Natural killer cell (primary cell): ENCODE data around the gene MPL. TPM values are rescaled to one million over a fixed set of nuclear protein-coding genes. Genes with fewer than 3 reads are reported as not detected.

Experiments
- ATAC-seq, 3 donors: fragments of 150-1000 bp in 2 of 3; fragments of 200-7000 bp in 1 of 3; cut with Tn5 transposase; 1 replicate in 1 of 3; 2 replicates in 2 of 3; pipeline ENCODE4 v1.10.0; 2021; ENCODE audit warnings: mild to moderate bottlenecking in 2 of 3, moderate library complexity in 2 of 3
- DNase-seq, 2 donors: peaks; one replicate each; pipeline versions ENCODE4 v3.0.0 to v3.0.0-alpha.2; 2013 to 2021; ENCODE audit warnings: mixed read lengths in 1 of 2
- H3K27ac ChIP-seq: one replicate; pipeline ENCODE4 v1.5.1; 2013; ENCODE audit warnings: mild to moderate bottlenecking, low read length
- H3K27me3 ChIP-seq: one replicate; pipeline ENCODE4 v1.6.1; 2013; ENCODE audit warnings: low read length; ENCODE audit not compliant: control insufficient read depth, insufficient read depth
- H3K36me3 ChIP-seq: one replicate; pipeline ENCODE4 v1.6.1; 2013; ENCODE audit warnings: low read length; ENCODE audit not compliant: control insufficient read depth, insufficient read depth
- H3K4me1 ChIP-seq: one replicate; pipeline ENCODE4 v1.6.1; 2013; ENCODE audit warnings: low read length; ENCODE audit not compliant: control insufficient read depth, insufficient read depth
- H3K4me3 ChIP-seq: one replicate; pipeline ENCODE4 v1.5.1; 2013; ENCODE audit warnings: low read length
- H3K9me3 ChIP-seq: one replicate; pipeline ENCODE4 v1.6.1; 2013; ENCODE audit warnings: low read length; ENCODE audit not compliant: control insufficient read depth, insufficient read depth
- H3K27ac Mint-ChIP-seq, 2 donors: one replicate each; pipeline ENCODE4 v1.8.0; 2022; ENCODE audit warnings: mild to moderate bottlenecking in 2 of 2, mixed read lengths in 2 of 2, moderate library complexity in 1 of 2
- H3K27me3 Mint-ChIP-seq, 2 donors: one replicate each; pipeline ENCODE4 v1.8.0; 2022; ENCODE audit warnings: low read depth in 2 of 2, mixed read lengths in 2 of 2
- H3K36me3 Mint-ChIP-seq: one replicate; pipeline ENCODE4 v1.8.0; 2022; ENCODE audit warnings: mixed read lengths
- H3K4me1 Mint-ChIP-seq, 2 donors: one replicate each; pipeline ENCODE4 v1.8.0; 2022; ENCODE audit warnings: mixed read lengths in 2 of 2
- H3K4me3 Mint-ChIP-seq: one replicate; pipeline ENCODE4 v1.8.0; 2022; ENCODE audit warnings: mild to moderate bottlenecking, moderate library complexity, mixed read lengths
- H3K9me3 Mint-ChIP-seq, 2 donors: one replicate each; pipeline ENCODE4 v1.8.0; 2022; ENCODE audit warnings: mixed read lengths in 2 of 2
- CTCF ChIP-seq: fragments of 200-600 bp; IDR thresholded peaks from one replicate; pipeline ENCODE4 v1.8.0; 2022; ENCODE audit warnings: antibody characterized with exemption
- WGBS: methylation state at CpG from one replicate; pipeline ENCODE4 v1.1.7; 2013; ENCODE audit warnings: missing lambda C conversion rate; ENCODE audit not compliant: insufficient coverage; 5-methylcytosine and 5-hydroxymethylcytosine counted together
- intact Hi-C: fragments of 100-400 bp; cut with micrococcal nuclease; formaldehyde crosslinking; loops from one replicate; pipeline ENCODE4 v1.14.2; 2022
- total RNA-seq, 4 donors: library from RNA; stranded (reverse); fragments of 120-200 nt in 1 of 4; gene quantifications; one replicate each; pipeline versions ENCODE4 v1.2.3 to v1.2.4, GENCODE V29; 2013 to 2022

Gene MPL
- total RNA-seq, 3 donors from 2014 or later (not counting 1 experiment from before 2014, with no cell fraction given) = 0.43 to 1.7 (median 0.48) TPM

- Histone ChIP-seq H3K36me3 (peaks cover 28% of the 10 kb centered on the region), H3K4me3 (peak within 1 kb of the TSS; percentile 99), H3K27ac (peak within 1 kb of the TSS; percentile 86), H3K4me1 (peaks cover 21% of the 10 kb centered on the region), H3K9me3 (no peaks in the 10 kb centered on the region), H3K27me3 (no peaks in the 10 kb centered on the region)
- H3K9me3 Mint-ChIP-seq = no peaks in the 10 kb centered on the region
- no peak for TF ChIP-seq CTCF
- H3K27me3 Mint-ChIP-seq = no peaks in the 10 kb centered on the region
- H3K4me1 Mint-ChIP-seq = peaks cover 38 to 49% of the 10 kb centered on the region in 2 donors
- DNase-seq (peak; percentile 92 to 96), ATAC-seq (peak; percentile 95 to 97 (median 96))
- peak within 1 kb of the TSS; percentile 100 for H3K4me3 Mint-ChIP-seq
- H3K36me3 Mint-ChIP-seq = peaks cover 19% of the 10 kb centered on the region
- under 1% methylated on average over 65 of the region's 65 CpGs for WGBS
- intact Hi-C loops = loop anchor here (1.0 kb wide), 1 partner anchor 22 kb away; no protein-coding TSS in a partner anchor
- H3K27ac Mint-ChIP-seq = peak within 1 kb of the TSS; percentile 97 to 100
Measured at GRCh38 chr1:43389326-43390313, 52.0 kb downstream of the MPL start, which contains the start of the genes MED8 and SZT2. MED8 (minus strand) TSS chr1:43389800; CDS start chr1:43389764, 36 bp downstream. SZT2 (plus strand) TSS chr1:43389899; CDS start chr1:43389969, 70 bp downstream.

DNA sequence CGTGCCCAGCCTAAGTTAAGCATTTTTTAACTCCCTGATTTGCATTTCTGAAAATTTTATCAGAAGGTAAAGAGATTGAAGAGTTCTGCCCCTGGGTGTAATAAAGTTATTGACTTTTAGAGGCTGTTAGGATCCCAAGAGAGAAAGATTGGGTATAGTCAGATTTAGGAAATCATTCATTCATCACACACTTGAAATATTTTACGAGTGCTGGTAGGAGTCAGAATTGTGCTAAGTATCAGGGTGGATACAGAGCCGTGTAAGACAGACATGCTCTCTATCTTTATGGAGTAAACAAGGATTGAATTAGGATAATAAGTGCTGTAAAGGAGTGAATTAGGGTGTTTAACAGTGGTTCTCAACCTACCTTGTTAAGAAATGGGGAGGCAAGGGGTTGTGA, 55.1 kb downstream of the MPL start:
- no peak for TF ChIP-seq CTCF
- no peak for ATAC-seq
- H3K4me1 Mint-ChIP-seq = peaks cover 39 to 41% of the 10 kb centered on the region in 2 donors

DNA sequence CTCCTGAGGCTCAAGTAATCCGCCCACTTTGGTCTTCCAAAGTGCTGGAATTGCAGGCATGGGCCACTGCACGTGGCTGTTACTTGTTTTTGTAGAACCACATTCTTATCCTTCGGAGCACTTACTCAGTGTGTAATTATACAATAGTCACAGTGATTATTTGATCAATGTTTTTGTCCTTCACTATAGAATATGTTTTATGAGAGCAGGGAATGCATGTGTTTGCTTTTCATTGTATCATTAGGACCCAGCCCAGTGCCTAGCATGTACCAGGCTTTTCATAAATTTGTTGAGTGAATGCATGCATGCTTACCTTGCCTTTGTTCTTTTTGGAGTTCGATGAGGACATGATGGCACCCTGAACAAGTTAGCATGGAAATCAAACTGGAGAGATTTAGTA, 57.9 kb downstream of the MPL start:
- Mint-ChIP-seq H3K9me3 (no peaks in the 10 kb centered on the region), H3K4me1 (peaks cover 16 to 18% of the 10 kb centered on the region in 2 donors), H3K27ac (no peak overlapping the region), H3K27me3 (no peaks in the 10 kb centered on the region), H3K4me3 (no peak overlapping the region), H3K36me3 (no peaks in the 10 kb centered on the region)
- H3K4me1 ChIP-seq = peaks cover 4% of the 10 kb centered on the region
- 94% methylated on average over 3 of the region's 4 CpGs for WGBS
- TF ChIP-seq CTCF = no peak
- intact Hi-C loops = no loop called here
- H3K36me3 ChIP-seq = peaks cover 3% of the 10 kb centered on the region
- H3K27me3 ChIP-seq = no peaks in the 10 kb centered on the region
- H3K27ac ChIP-seq = no peak overlapping the region
- no peak for DNase-seq
- H3K4me3 ChIP-seq = no peak overlapping the region
- H3K9me3 ChIP-seq = no peaks in the 10 kb centered on the region
- ATAC-seq = no peak

More for the DNA sequence above, 55.1 kb downstream of the MPL start:
- H3K27me3 Mint-ChIP-seq = no peaks in the 10 kb centered on the region
- Histone ChIP-seq H3K9me3 (no peaks in the 10 kb centered on the region), H3K4me3 (no peak overlapping the region), H3K27me3 (no peaks in the 10 kb centered on the region), H3K36me3 (peaks cover 3% of the 10 kb centered on the region), H3K27ac (no peak overlapping the region), H3K4me1 (peaks cover 21% of the 10 kb centered on the region)
- intact Hi-C loops = no loop called here
- H3K27ac Mint-ChIP-seq = peak overlapping the region in 1 of 2 donors; percentile 27
- no peaks in the 10 kb centered on the region for H3K9me3 Mint-ChIP-seq
- no peaks in the 10 kb centered on the region for H3K36me3 Mint-ChIP-seq
- H3K4me3 Mint-ChIP-seq = no peak overlapping the region
- DNase-seq = no peak
- 66% methylated on average over 3 of the region's 3 CpGs for WGBS
